Measurements from ENCODE around the gene C1QTNF8. TPM values are rescaled to one million over a fixed set of nuclear protein-coding genes. Genes with fewer than 3 reads are reported as not detected.

Gene C1QTNF8
- total RNA-seq, 1 donor from 2014 or later = not detected

- intact Hi-C loops (cut with micrococcal nuclease) = no loop called here
Observed at GRCh38 chr16:1127971-1128715, 32.1 kb upstream of the C1QTNF8 start.

GRCh38 chr16:1127101-1127500 is 31.1 kb upstream of the C1QTNF8 start:
- intact Hi-C loops (cut with micrococcal nuclease) = no loop called here

- intact Hi-C loops (cut with micrococcal nuclease) = no loop called here
Observed at GRCh38 chr16:1126586-1126985, 30.5 kb upstream of the C1QTNF8 start.

- intact Hi-C loops (cut with micrococcal nuclease) = no loop called here
Observed at GRCh38 chr16:1126044-1126443, 30.0 kb upstream of the C1QTNF8 start.

- intact Hi-C loops (cut with micrococcal nuclease) = no loop called here
Observed at GRCh38 chr16:1125471-1125870, 29.4 kb upstream of the C1QTNF8 start.

- intact Hi-C loops (cut with micrococcal nuclease) = no loop called here
Observed at GRCh38 chr16:1124795-1125194, 28.8 kb upstream of the C1QTNF8 start.

- intact Hi-C loops (cut with micrococcal nuclease) = no loop called here
Observed at GRCh38 chr16:1124291-1124690, 28.2 kb upstream of the C1QTNF8 start.

- intact Hi-C loops (cut with micrococcal nuclease) = no loop called here
Observed at GRCh38 chr16:1123525-1124230, 27.6 kb upstream of the C1QTNF8 start.

- intact Hi-C loops (cut with micrococcal nuclease) = no loop called here
Observed at GRCh38 chr16:1122398-1122765, 26.3 kb upstream of the C1QTNF8 start.

- intact Hi-C loops (cut with micrococcal nuclease) = no loop called here
Observed at GRCh38 chr16:1121601-1122397, 25.8 kb upstream of the C1QTNF8 start.

GRCh38 chr16:1121009-1121408 is 25.0 kb upstream of the C1QTNF8 start:
- intact Hi-C loops (cut with micrococcal nuclease) = no loop called here

- intact Hi-C loops (cut with micrococcal nuclease) = no loop called here
Observed at GRCh38 chr16:1120577-1120941, 24.5 kb upstream of the C1QTNF8 start.

- intact Hi-C loops (cut with micrococcal nuclease) = no loop called here
Observed at GRCh38 chr16:1119766-1120576, 23.9 kb upstream of the C1QTNF8 start.

- intact Hi-C loops (cut with micrococcal nuclease) = no loop called here
Observed at GRCh38 chr16:1119129-1119528, 23.1 kb upstream of the C1QTNF8 start.

- intact Hi-C loops (cut with micrococcal nuclease) = no loop called here
Observed at GRCh38 chr16:1117926-1118325, 21.9 kb upstream of the C1QTNF8 start.

GRCh38 chr16:1117176-1117900 is 21.3 kb upstream of the C1QTNF8 start:
- intact Hi-C loops (cut with micrococcal nuclease) = no loop called here

- intact Hi-C loops (cut with micrococcal nuclease) = no loop called here
Observed at GRCh38 chr16:1116693-1117077, 20.6 kb upstream of the C1QTNF8 start.

- intact Hi-C loops (cut with micrococcal nuclease) = no loop called here
Observed at GRCh38 chr16:1113889-1114526, 18.0 kb upstream of the C1QTNF8 start.

- intact Hi-C loops (cut with micrococcal nuclease) = no loop called here
Observed at GRCh38 chr16:1113489-1113888, 17.4 kb upstream of the C1QTNF8 start.

- intact Hi-C loops (cut with micrococcal nuclease) = no loop called here
Observed at GRCh38 chr16:1112506-1113184, 16.6 kb upstream of the C1QTNF8 start.
